Hematopoietic multipotent progenitor cell (in vitro differentiated cells): ENCODE data around the gene ZNF330. TPM values are rescaled to one million over a fixed set of nuclear protein-coding genes. Genes with fewer than 3 reads are reported as not detected.

Source experiments
- total RNA-seq: library from RNA; depleted of rRNA; stranded (reverse); fragments of >200 nt; gene quantifications from one replicate; pipeline ENCODE4 v1.2.3, GENCODE V29; 2012

Gene ZNF330
- total RNA-seq, 1 donor: 25.6 TPM

Other genes starting within 250 kb of the ZNF330 start
- 4.0 TPM for gene RNF150, start 87.4 kb upstream of the ZNF330 start, total RNA-seq